Measurements from ENCODE around the gene EEF2K. TPM values are rescaled to one million over a fixed set of nuclear protein-coding genes. Genes with fewer than 3 reads are reported as not detected.
A peak's percentile ranks its signal among the peaks of the same experiment; 100 is the strongest.

EEF2K gene
- total RNA-seq, 1 experiment from 2014 or later: 9.1 TPM

- H3K27me3 ChIP-seq (ENCODE audit: low read length): no peaks in the 10 kb centered on the region
- H3K27ac ChIP-seq (ENCODE audit: low read length): no peak overlapping the region
- no peaks in the 10 kb centered on the region for H4K20me1 ChIP-seq (ENCODE audit: low read length)
- BruUV-seq (replicated peaks): no TSS peak
- H3K79me2 ChIP-seq (ENCODE audit: low read length): no peaks in the 10 kb centered on the region
- no peak overlapping the region for H2AFZ ChIP-seq (ENCODE audit: low read length)
- TF ChIP-seq EZH2phosphoT487 (IDR thresholded peaks at IDR 0.05; ENCODE audit: borderline replicate concordance, low read length): no peak
- no peak for TF ChIP-seq CTCF (conservative IDR thresholded peaks at IDR 0.05; ENCODE audit: low read depth, low read length)
- TF ChIP-seq EZH2 (IDR thresholded peaks at IDR 0.05; ENCODE audit: low read length, unreplicated experiment): no peak
- H3K4me3 ChIP-seq (ENCODE audit: low read length): no peak overlapping the region
- no peak overlapping the region for H3K9ac ChIP-seq (ENCODE audit: low read length)
- no peaks in the 10 kb centered on the region for H3K9me3 ChIP-seq (ENCODE audit: low read length)
- intact Hi-C loops (cut with micrococcal nuclease): no loop called here
- no peaks in the 10 kb centered on the region for H3K36me3 ChIP-seq (ENCODE audit: low read depth, low read length)
- no peaks in the 10 kb centered on the region for H3F3A ChIP-seq (ENCODE audit: low read length, unreplicated experiment)
- ATAC-seq: no peak
- no peak overlapping the region for H3K4me2 ChIP-seq (ENCODE audit: low read length)
- POLR2A ChIA-PET (ENCODE audit: unreplicated experiment): no interaction called here
- DNase-seq: no peak
- no peaks in the 10 kb centered on the region for H3K9me2 ChIP-seq (replicated peaks; ENCODE audit: low read length)
- peaks cover 9% of the 10 kb centered on the region for H3K4me1 ChIP-seq (ENCODE audit: insufficient read depth, low read length)
- CTCF ChIA-PET: no interaction called here
Measured at GRCh38 chr16:22184615-22184968, 21.5 kb upstream of the EEF2K start.

- Histone ChIP-seq H3K9me3 (ENCODE audit: low read length) (no peaks in the 10 kb centered on the region), H3K4me1 (ENCODE audit: insufficient read depth, low read length) (peaks cover 14% of the 10 kb centered on the region), H3K27me3 (ENCODE audit: low read length) (no peaks in the 10 kb centered on the region), H3K4me2 (ENCODE audit: low read length) (no peak overlapping the region), H3K79me2 (ENCODE audit: low read length) (no peaks in the 10 kb centered on the region), H4K20me1 (ENCODE audit: low read length) (no peaks in the 10 kb centered on the region), H3K9ac (ENCODE audit: low read length) (no peak overlapping the region), H3K4me3 (ENCODE audit: low read length) (no peak overlapping the region), H3K9me2 (replicated peaks; ENCODE audit: low read length) (no peaks in the 10 kb centered on the region), H3F3A (ENCODE audit: low read length, unreplicated experiment) (no peaks in the 10 kb centered on the region), H2AFZ (ENCODE audit: low read length) (no peak overlapping the region), H3K36me3 (ENCODE audit: low read depth, low read length) (no peaks in the 10 kb centered on the region), H3K27ac (ENCODE audit: low read length) (no peak overlapping the region)
- intact Hi-C loops (cut with micrococcal nuclease): loop anchor here (5.0 kb wide), 1 partner anchor 109 kb away; no protein-coding TSS in a partner anchor
- CTCF ChIA-PET: no interaction called here
- no peak for DNase-seq
- BruUV-seq (replicated peaks): no TSS peak
- TF ChIP-seq CTCF (conservative IDR thresholded peaks at IDR 0.05; ENCODE audit: low read depth, low read length) (peak; percentile 45), EZH2 (IDR thresholded peaks at IDR 0.05; ENCODE audit: low read length, unreplicated experiment) (no peak)
- no peak for ATAC-seq
- POLR2A ChIA-PET (ENCODE audit: unreplicated experiment): no interaction called here
Measured at GRCh38 chr16:22186517-22186916, 19.6 kb upstream of the EEF2K start.

- Histone ChIP-seq H3F3A (ENCODE audit: low read length, unreplicated experiment) (no peaks in the 10 kb centered on the region), H3K79me2 (ENCODE audit: low read length) (no peaks in the 10 kb centered on the region), H3K4me3 (ENCODE audit: low read length) (no peak overlapping the region), H2AFZ (ENCODE audit: low read length) (no peak overlapping the region), H3K36me3 (ENCODE audit: low read depth, low read length) (no peaks in the 10 kb centered on the region), H3K9me3 (ENCODE audit: low read length) (no peaks in the 10 kb centered on the region), H4K20me1 (ENCODE audit: low read length) (no peaks in the 10 kb centered on the region), H3K27ac (ENCODE audit: low read length) (no peak overlapping the region), H3K4me2 (ENCODE audit: low read length) (no peak overlapping the region), H3K9ac (ENCODE audit: low read length) (no peak overlapping the region), H3K9me2 (replicated peaks; ENCODE audit: low read length) (no peaks in the 10 kb centered on the region), H3K4me1 (ENCODE audit: insufficient read depth, low read length) (peaks cover 26% of the 10 kb centered on the region), H3K27me3 (ENCODE audit: low read length) (no peaks in the 10 kb centered on the region)
- no peak for ATAC-seq
- TF ChIP-seq CTCF (conservative IDR thresholded peaks at IDR 0.05; ENCODE audit: low read depth, low read length) (no peak), EZH2 (IDR thresholded peaks at IDR 0.05; ENCODE audit: low read length, unreplicated experiment) (no peak), EZH2phosphoT487 (IDR thresholded peaks at IDR 0.05; ENCODE audit: borderline replicate concordance, low read length) (no peak)
- intact Hi-C loops (cut with micrococcal nuclease): loop anchor here (1.0 to 5.0 kb wide), 3 partner anchors 111 to 235 kb away; partner anchors contain the start of genes PDZD9 and UQCRC2
- ChIA-PET POLR2A (ENCODE audit: unreplicated experiment) (no interaction called here), CTCF (interaction anchor here (0.5 to 2.0 kb wide), 9 partner anchors 35 to 237 kb away, joined by 3 to 9 read pairs (median 3); no protein-coding TSS in a partner anchor)
- no TSS peak for BruUV-seq (replicated peaks)
- no peak for DNase-seq
Measured at GRCh38 chr16:22188267-22188594, 17.8 kb upstream of the EEF2K start.
